ENCODE data around the gene PLB1.
"Not testable (repeated sequence)": the region's sequence is repeated elsewhere in the genome, so short reads cannot be mapped to it uniquely, and the experiment has no call there.

The PLB1 gene

GRCh38 chr2:28471214-28471613 is 24.6 kb upstream of the PLB1 start:
- no peak for TF ChIP-seq CTCF (conservative IDR thresholded peaks at IDR 0.05; ENCODE audit: low read length)
- no peak for TF ChIP-seq EZH2phosphoT487 (IDR thresholded peaks at IDR 0.05; ENCODE audit: borderline replicate concordance)
- no peaks in the 10 kb centered on the region for H3K9me2 ChIP-seq (replicated peaks; ENCODE audit: low read depth, low read length)
- H3K4me3 ChIP-seq (ENCODE audit: low read length, poor library complexity, severe bottlenecking): no peak overlapping the region
- 0 out of 2 replicates have a peak overlapping the region, but pooled peaks have one; percentile 62 for H2AFZ ChIP-seq (ENCODE audit: low read length)
- H3K9me3 ChIP-seq (ENCODE audit: insufficient read depth, low read depth, low read length): no peaks in the 10 kb centered on the region
- no peak overlapping the region for H3K9ac ChIP-seq (ENCODE audit: low read depth, low read length, poor library complexity, severe bottlenecking)
- peaks cover 8% of the 10 kb centered on the region for H3K4me1 ChIP-seq (ENCODE audit: insufficient read depth, low read length, poor library complexity, severe bottlenecking)
- no peak overlapping the region for H3K4me2 ChIP-seq (ENCODE audit: low read depth, low read length, poor library complexity, severe bottlenecking)
- no peaks in the 10 kb centered on the region for H3F3A ChIP-seq (ENCODE audit: low read depth)
- no peaks in the 10 kb centered on the region for H3K36me3 ChIP-seq (ENCODE audit: insufficient read depth, low read length)
- no peaks in the 10 kb centered on the region for H3K79me2 ChIP-seq (ENCODE audit: insufficient read depth, low read length)
- no peaks in the 10 kb centered on the region for H3K27me3 ChIP-seq (ENCODE audit: insufficient read depth, low read length, poor library complexity, severe bottlenecking)
- H4K20me1 ChIP-seq (ENCODE audit: insufficient read depth, low read length, poor library complexity, severe bottlenecking): no peaks in the 10 kb centered on the region

GRCh38 chr2:28471701-28472236 is 24.1 kb upstream of the PLB1 start:
- TF ChIP-seq EZH2phosphoT487 (IDR thresholded peaks at IDR 0.05; ENCODE audit: borderline replicate concordance): no peak
- TF ChIP-seq CTCF (conservative IDR thresholded peaks at IDR 0.05; ENCODE audit: low read length): no peak
- H3K27me3 ChIP-seq (ENCODE audit: insufficient read depth, low read length, poor library complexity, severe bottlenecking): no peaks in the 10 kb centered on the region
- no peaks in the 10 kb centered on the region for H3K79me2 ChIP-seq (ENCODE audit: insufficient read depth, low read length)
- no peaks in the 10 kb centered on the region for H3K36me3 ChIP-seq (ENCODE audit: insufficient read depth, low read length)
- H3K4me2 ChIP-seq (ENCODE audit: low read depth, low read length, poor library complexity, severe bottlenecking): no peak overlapping the region
- peaks cover 8% of the 10 kb centered on the region for H3K4me1 ChIP-seq (ENCODE audit: insufficient read depth, low read length, poor library complexity, severe bottlenecking)
- no peaks in the 10 kb centered on the region for H3K9me2 ChIP-seq (replicated peaks; ENCODE audit: low read depth, low read length)
- no peak overlapping the region for H2AFZ ChIP-seq (ENCODE audit: low read length)
- H3K4me3 ChIP-seq (ENCODE audit: low read length, poor library complexity, severe bottlenecking): no peak overlapping the region
- H4K20me1 ChIP-seq (ENCODE audit: insufficient read depth, low read length, poor library complexity, severe bottlenecking): no peaks in the 10 kb centered on the region
- no peaks in the 10 kb centered on the region for H3K9me3 ChIP-seq (ENCODE audit: insufficient read depth, low read depth, low read length)
- H3F3A ChIP-seq (ENCODE audit: low read depth): no peaks in the 10 kb centered on the region
- no peak overlapping the region for H3K9ac ChIP-seq (ENCODE audit: low read depth, low read length, poor library complexity, severe bottlenecking)

GRCh38 chr2:28472641-28473040 is 23.2 kb upstream of the PLB1 start:
- H3K9ac ChIP-seq (ENCODE audit: low read depth, low read length, poor library complexity, severe bottlenecking); H2AFZ ChIP-seq (ENCODE audit: low read length); H3K79me2 ChIP-seq (ENCODE audit: insufficient read depth, low read length); H3K4me1 ChIP-seq (ENCODE audit: insufficient read depth, low read length, poor library complexity, severe bottlenecking); H3F3A ChIP-seq (ENCODE audit: low read depth); H3K4me3 ChIP-seq (ENCODE audit: low read length, poor library complexity, severe bottlenecking); H3K4me2 ChIP-seq (ENCODE audit: low read depth, low read length, poor library complexity, severe bottlenecking); H4K20me1 ChIP-seq (ENCODE audit: insufficient read depth, low read length, poor library complexity, severe bottlenecking); H3K27me3 ChIP-seq (ENCODE audit: insufficient read depth, low read length, poor library complexity, severe bottlenecking); H3K9me3 ChIP-seq (ENCODE audit: insufficient read depth, low read depth, low read length); H3K36me3 ChIP-seq (ENCODE audit: insufficient read depth, low read length); H3K9me2 ChIP-seq (replicated peaks; ENCODE audit: low read depth, low read length): not testable (repeated sequence)

GRCh38 chr2:28475088-28475595 is 20.7 kb upstream of the PLB1 start:
- Histone ChIP-seq H3K27me3 (ENCODE audit: insufficient read depth, low read length, poor library complexity, severe bottlenecking) (no peaks in the 10 kb centered on the region), H3K9me3 (ENCODE audit: insufficient read depth, low read depth, low read length) (no peaks in the 10 kb centered on the region), H3K9me2 (replicated peaks; ENCODE audit: low read depth, low read length) (no peaks in the 10 kb centered on the region), H3F3A (ENCODE audit: low read depth) (no peaks in the 10 kb centered on the region), H3K36me3 (ENCODE audit: insufficient read depth, low read length) (no peaks in the 10 kb centered on the region), H3K4me3 (ENCODE audit: low read length, poor library complexity, severe bottlenecking) (no peak overlapping the region), H4K20me1 (ENCODE audit: insufficient read depth, low read length, poor library complexity, severe bottlenecking) (no peaks in the 10 kb centered on the region), H3K4me1 (ENCODE audit: insufficient read depth, low read length, poor library complexity, severe bottlenecking) (peaks cover 3% of the 10 kb centered on the region), H2AFZ (ENCODE audit: low read length) (no peak overlapping the region), H3K9ac (ENCODE audit: low read depth, low read length, poor library complexity, severe bottlenecking) (no peak overlapping the region), H3K4me2 (ENCODE audit: low read depth, low read length, poor library complexity, severe bottlenecking) (no peak overlapping the region), H3K79me2 (ENCODE audit: insufficient read depth, low read length) (no peaks in the 10 kb centered on the region)
- no peak for TF ChIP-seq CTCF (conservative IDR thresholded peaks at IDR 0.05; ENCODE audit: low read length)
- no peak for TF ChIP-seq EZH2phosphoT487 (IDR thresholded peaks at IDR 0.05; ENCODE audit: borderline replicate concordance)
